HepG2 (cell line): Measurements from ENCODE around the gene ATP7B. TPM values are rescaled to one million over a fixed set of nuclear protein-coding genes. Genes with fewer than 3 reads are reported as not detected.
A peak's percentile ranks its signal among the peaks of the same experiment; 100 is the strongest.

Experiments
- ATAC-seq: fragments of 200-7000 bp; cut with Tn5 transposase; 3 replicates; pipeline ENCODE4 v1.9.1; 2020; ENCODE audit warnings: mild to moderate bottlenecking, moderate library complexity
- BruUV-seq: library from RNA; stranded (reverse); fragments of 400-500 nt; replicated peaks from 2 replicates; lab custom pipeline; 2021; lab: Mats Ljungman, UMichigan
- CTCF ChIA-PET: fragments of 300-600 bp; formaldehyde crosslinking; extraction: SDS; loops from one replicate; lab custom pipeline; 2021; ENCODE audit warnings: low total read pairs, inconsistent platforms, low intra/inter-chr PET ratio; lab: Yijun Ruan, JAX
- POLR2A ChIA-PET: fragments of 350-600 bp; sonication (Branson Sonifier 250); formaldehyde crosslinking; loops from one replicate; lab custom pipeline; 2020; ENCODE audit warnings: antibody characterized with exemption, inconsistent platforms; lab: Yijun Ruan, JAX
- DNase-seq: peaks from one replicate; pipeline ENCODE4 v3.0.0-alpha.2; 2015; ENCODE audit warnings: low spot score
- FAIRE-seq: peaks from 3 replicates; lab custom pipeline; 2011; peaks lifted over from hg19 to GRCh38; lab: Jason Lieb, UNC
- H2AFZ ChIP-seq: one replicate; pipeline ENCODE4 v1.6.1; 2011; ENCODE audit warnings: low read length, inconsistent platforms
- H3K27ac ChIP-seq: fragments of 300-600 bp; 3 replicates; pipeline ENCODE4 v1.8.0; 2011; ENCODE audit warnings: mixed run types, mild to moderate bottlenecking, mixed read lengths, low read length, inconsistent platforms; ENCODE audit not compliant: insufficient read depth; ENCODE audit errors: extremely low read length
- H3K27me3 ChIP-seq, 2 experiments: fragments of 200-600 bp in 1 of 2; 2 replicates in 1 of 2; 3 replicates in 1 of 2; pipeline versions ENCODE4 v1.6.0 to v1.8.0; 2011; ENCODE audit warnings: low read length in 2 of 2, mild to moderate bottlenecking in 2 of 2, moderate library complexity in 2 of 2, inconsistent platforms in 1 of 2; ENCODE audit not compliant: insufficient read depth in 2 of 2, control insufficient read depth in 1 of 2
- H3K36me3 ChIP-seq, 2 experiments: fragments of 200-600 bp in 1 of 2; replicated peaks in 1 of 2; 2 replicates in 1 of 2; 3 replicates in 1 of 2; pipeline versions ENCODE4 v1.5.1 to v1.8.0; 2011; ENCODE audit warnings: low read length in 2 of 2, inconsistent platforms in 1 of 2; ENCODE audit not compliant: insufficient read depth in 2 of 2, control insufficient read depth in 1 of 2
- H3K4me1 ChIP-seq: 2 replicates; pipeline ENCODE4 v1.5.1; 2012; ENCODE audit warnings: low read length, inconsistent platforms; ENCODE audit not compliant: insufficient read depth
- H3K4me2 ChIP-seq: 2 replicates; pipeline ENCODE4 v1.6.0; 2011; ENCODE audit warnings: low read depth, low read length, inconsistent platforms
- H3K4me3 ChIP-seq, 3 experiments: fragments of 200-600 bp in 1 of 3; sonication (generic), shearing (Covaris generic) in 1 of 3; replicated peaks in 1 of 3; 2 replicates each; pipeline ENCODE4 v1.5.1; 2011 to 2016; ENCODE audit warnings: low read length in 3 of 3, inconsistent platforms in 2 of 3, low read depth in 2 of 3, mild to moderate bottlenecking in 2 of 3, control low read depth in 1 of 3, mixed read lengths in 1 of 3; ENCODE audit not compliant: insufficient read depth in 1 of 3
- H3K79me2 ChIP-seq: one replicate; pipeline ENCODE4 v1.6.1; 2011; ENCODE audit warnings: low read length, inconsistent platforms; ENCODE audit not compliant: insufficient read depth
- H3K9ac ChIP-seq: 2 replicates; pipeline ENCODE4 v1.6.0; 2011; ENCODE audit warnings: mild to moderate bottlenecking, low read depth, low read length, inconsistent platforms; ENCODE audit not compliant: insufficient read depth
- H3K9me3 ChIP-seq: 2 replicates; pipeline ENCODE4 v1.5.1; 2012; ENCODE audit warnings: mild to moderate bottlenecking, low read length
- H4K20me1 ChIP-seq: 2 replicates; pipeline ENCODE4 v1.6.0; 2011; ENCODE audit warnings: inconsistent platforms, mild to moderate bottlenecking, low read length, moderate library complexity; ENCODE audit not compliant: insufficient read depth
- HNF4A ChIP-seq: sonication (generic); formaldehyde crosslinking; IDR thresholded peaks from 2 replicates; pipeline ENCODE4 v1.4.0; 2020; ENCODE audit warnings: missing genetic modification reagents
- MAFK ChIP-seq, 2 experiments: IDR thresholded peaks in 1 of 2; conservative IDR thresholded peaks in 1 of 2; 2 replicates each; pipeline ENCODE4 v1.6.1; 2011; ENCODE audit warnings: improper control_type of control experiment in 2 of 2, low read length in 2 of 2
- NCOA1 ChIP-seq: sonication (generic); formaldehyde crosslinking; IDR thresholded peaks from 2 replicates; pipeline ENCODE4 v1.9.0; 2021; ENCODE audit warnings: missing genetic modification reagents
- ZNF256 ChIP-seq: sonication (generic); formaldehyde crosslinking; conservative IDR thresholded peaks from 2 replicates; pipeline ENCODE4 v1.4.0; 2020; ENCODE audit warnings: missing genetic modification reagents
- ZNF30 ChIP-seq: sonication (generic); formaldehyde crosslinking; IDR thresholded peaks from 2 replicates; pipeline ENCODE4 v1.5.0; 2020; ENCODE audit warnings: mild to moderate bottlenecking, missing genetic modification reagents
- ZNF484 ChIP-seq: sonication (generic); formaldehyde crosslinking; IDR thresholded peaks from 2 replicates; pipeline ENCODE4 v1.5.1; 2020; ENCODE audit warnings: mild to moderate bottlenecking, low read depth, missing genetic modification reagents, borderline replicate concordance
- ZNF776 ChIP-seq: sonication (generic); formaldehyde crosslinking; IDR thresholded peaks from 2 replicates; pipeline ENCODE4 v1.4.0; 2020; ENCODE audit warnings: mild to moderate bottlenecking, missing genetic modification reagents
- ZNF782 ChIP-seq: sonication (generic); formaldehyde crosslinking; IDR thresholded peaks from 2 replicates; pipeline ENCODE4 v1.4.0; 2020; ENCODE audit warnings: missing genetic modification reagents, mild to moderate bottlenecking, borderline replicate concordance
- ZNF816 ChIP-seq: sonication (generic); formaldehyde crosslinking; IDR thresholded peaks from 2 replicates; pipeline ENCODE4 v1.8.0; 2022; ENCODE audit warnings: missing genetic modification reagents, mild to moderate bottlenecking, borderline replicate concordance
- WGBS: methylation state at CpG from one replicate; pipeline ENCODE4 v1.1.6; 2017; ENCODE audit warnings: low lambda C conversion rate; 5-methylcytosine and 5-hydroxymethylcytosine counted together
- in situ Hi-C: cut with HindIII; loops from 2 replicates; pipeline ENCODE4 v1.10.0; 2017; ENCODE audit warnings: low pct_unique_long_range_greater_than_20kb; ENCODE audit not compliant: extremely low pct_ligation_motif_present
- intact Hi-C: fragments of 100-400 bp; cut with micrococcal nuclease; formaldehyde crosslinking; loops from one replicate; pipeline ENCODE4 v1.10.0; 2022; ENCODE audit not compliant: unreplicated experiment
- polyA plus RNA-seq, 8 experiments: library from polyadenylated mRNA; depleted of rRNA in 3 of 8; stranded (reverse) in 7 of 8; unstranded in 1 of 8; fragments of >200 nt; fragmentation: Illumina TruSeq in 4 of 8; extraction: Trizol in 4 of 8; gene quantifications; 2 replicates each; pipeline versions ENCODE4 v1.2.1 to v1.2.3, GENCODE V29; 2011 to 2016; ENCODE audit warnings: low read depth in 4 of 8, missing spikeins in 1 of 8, mixed read lengths in 1 of 8; ENCODE audit not compliant: insufficient read depth in 1 of 8
- total RNA-seq, 5 experiments: library from RNA; depleted of rRNA; stranded (reverse); fragments of >200 nt; fragmentation: Illumina TruSeq; extraction: Trizol; gene quantifications; 2 replicates each; pipeline ENCODE4 v1.2.3, GENCODE V29; 2016; ENCODE audit warnings: low read depth in 1 of 5
- TF ChIP-seq, protein P1 (sequence below), 2 experiments: sonication (generic) in 1 of 2; formaldehyde crosslinking in 1 of 2; IDR thresholded peaks; 2 replicates each; pipeline versions ENCODE4 v1.4.0 to v1.6.1; 2016 to 2020; ENCODE audit warnings: borderline replicate concordance in 1 of 2, low read depth in 1 of 2, mild to moderate bottlenecking in 1 of 2, missing genetic modification reagents in 1 of 2
- TF ChIP-seq, protein P2 (sequence below): sonication (generic); formaldehyde crosslinking; IDR thresholded peaks from 2 replicates; pipeline ENCODE4 v1.4.0; 2020; ENCODE audit warnings: missing genetic modification reagents

The ATP7B gene
- total and polyA plus RNA-seq, 2 of the 13 experiments (the other 11 are each of a cell fraction or from before 2014, with no cell fraction given), result 31.8 to 57.4 TPM

DNA sequence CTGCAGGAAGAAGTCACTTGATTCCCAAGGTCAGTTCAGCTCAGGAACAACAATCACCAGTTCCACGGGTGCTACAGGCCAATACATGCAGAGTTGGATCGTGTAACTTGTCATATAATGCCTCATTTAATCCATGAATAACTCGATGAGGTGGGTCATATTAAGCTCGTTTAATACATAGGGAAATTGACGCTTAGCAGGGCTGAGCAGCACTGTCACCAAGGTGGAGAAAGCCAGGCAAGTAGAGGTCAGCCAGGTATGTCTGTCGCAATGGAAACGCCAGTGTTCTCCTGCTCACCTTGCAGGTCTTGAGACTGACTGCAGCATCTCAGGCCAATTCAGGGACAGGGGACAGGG, 97.1 kb downstream of the ATP7B start:
- in situ Hi-C loops, result no loop called here
- WGBS, result 92% methylated on average over 7 of the region's 7 CpGs

DNA sequence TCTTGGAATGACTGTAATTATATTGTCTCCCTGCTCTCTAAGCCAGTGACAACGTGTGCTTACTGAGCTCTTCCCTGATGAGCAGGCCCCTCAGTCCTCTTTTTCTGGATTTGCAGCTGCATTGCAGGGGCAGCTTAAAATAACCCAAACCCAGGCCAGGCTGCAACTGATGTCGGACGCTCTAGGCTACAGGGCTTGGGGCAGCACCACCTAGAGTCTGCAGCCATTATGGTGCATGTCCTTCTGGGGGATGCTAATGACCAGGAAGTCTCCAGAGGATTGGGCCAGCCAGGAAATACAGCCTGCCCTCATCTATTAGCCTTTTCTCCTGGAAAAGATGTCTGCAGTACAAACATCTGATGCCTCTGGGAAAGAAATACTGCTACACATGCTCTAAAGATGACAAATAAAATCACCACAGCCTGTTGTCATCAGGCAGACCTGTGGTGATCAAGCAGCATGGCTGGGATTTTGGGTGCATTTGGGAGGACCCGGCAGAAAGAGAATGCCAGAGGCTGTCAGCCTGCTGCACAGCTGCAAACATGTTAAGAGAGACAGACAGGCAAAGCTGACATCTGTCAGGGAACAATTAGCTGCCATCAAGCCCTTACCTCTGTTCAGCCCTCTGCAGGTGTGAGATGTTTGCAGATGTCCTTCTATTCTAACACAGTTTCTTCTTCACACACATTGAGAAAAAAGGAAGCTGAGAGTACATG, 97.7 kb downstream of the ATP7B start:
- no peaks in the 10 kb centered on the region for H4K20me1 ChIP-seq
- no peaks in the 10 kb centered on the region for H3K79me2 ChIP-seq
- intact Hi-C loops (no loop called here), in situ Hi-C loops (no loop called here)
- WGBS, result 100% methylated on average over 2 of the region's 4 CpGs
- H3K4me2 ChIP-seq, result no peak overlapping the region
- ChIA-PET CTCF (no interaction called here), POLR2A (no interaction called here)
- H3K36me3 ChIP-seq, result peaks cover 9 to 22% of the 10 kb centered on the region in 2 experiments; a peak in 4 of 5 replicates
- ATAC-seq (peak; percentile 57), DNase-seq (no peak), FAIRE-seq (no peak)
- H3K27ac ChIP-seq, result no peak overlapping the region
- no peak overlapping the region for H3K9ac ChIP-seq
- no peak overlapping the region for H3K4me3 ChIP-seq
- H3K9me3 ChIP-seq, result no peaks in the 10 kb centered on the region
- H3K27me3 ChIP-seq, result no peaks in the 10 kb centered on the region
- H2AFZ ChIP-seq, result no peak overlapping the region
- BruUV-seq, result no TSS peak
- no peaks in the 10 kb centered on the region for H3K4me1 ChIP-seq
- TF ChIP-seq, protein P1, sequence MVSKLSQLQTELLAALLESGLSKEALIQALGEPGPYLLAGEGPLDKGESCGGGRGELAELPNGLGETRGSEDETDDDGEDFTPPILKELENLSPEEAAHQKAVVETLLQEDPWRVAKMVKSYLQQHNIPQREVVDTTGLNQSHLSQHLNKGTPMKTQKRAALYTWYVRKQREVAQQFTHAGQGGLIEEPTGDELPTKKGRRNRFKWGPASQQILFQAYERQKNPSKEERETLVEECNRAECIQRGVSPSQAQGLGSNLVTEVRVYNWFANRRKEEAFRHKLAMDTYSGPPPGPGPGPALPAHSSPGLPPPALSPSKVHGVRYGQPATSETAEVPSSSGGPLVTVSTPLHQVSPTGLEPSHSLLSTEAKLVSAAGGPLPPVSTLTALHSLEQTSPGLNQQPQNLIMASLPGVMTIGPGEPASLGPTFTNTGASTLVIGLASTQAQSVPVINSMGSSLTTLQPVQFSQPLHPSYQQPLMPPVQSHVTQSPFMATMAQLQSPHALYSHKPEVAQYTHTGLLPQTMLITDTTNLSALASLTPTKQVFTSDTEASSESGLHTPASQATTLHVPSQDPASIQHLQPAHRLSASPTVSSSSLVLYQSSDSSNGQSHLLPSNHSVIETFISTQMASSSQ (IDR thresholded peaks at IDR 0.05; ENCODE audit: low read depth), result no peak
- TF ChIP-seq, protein P1 (CRISPR knock-in tag; IDR thresholded peaks at IDR 0.05; ENCODE audit: borderline replicate concordance), result no peak
- TF ChIP-seq ZNF782 (CRISPR knock-in tag), result no peak
- TF ChIP-seq, protein P2, sequence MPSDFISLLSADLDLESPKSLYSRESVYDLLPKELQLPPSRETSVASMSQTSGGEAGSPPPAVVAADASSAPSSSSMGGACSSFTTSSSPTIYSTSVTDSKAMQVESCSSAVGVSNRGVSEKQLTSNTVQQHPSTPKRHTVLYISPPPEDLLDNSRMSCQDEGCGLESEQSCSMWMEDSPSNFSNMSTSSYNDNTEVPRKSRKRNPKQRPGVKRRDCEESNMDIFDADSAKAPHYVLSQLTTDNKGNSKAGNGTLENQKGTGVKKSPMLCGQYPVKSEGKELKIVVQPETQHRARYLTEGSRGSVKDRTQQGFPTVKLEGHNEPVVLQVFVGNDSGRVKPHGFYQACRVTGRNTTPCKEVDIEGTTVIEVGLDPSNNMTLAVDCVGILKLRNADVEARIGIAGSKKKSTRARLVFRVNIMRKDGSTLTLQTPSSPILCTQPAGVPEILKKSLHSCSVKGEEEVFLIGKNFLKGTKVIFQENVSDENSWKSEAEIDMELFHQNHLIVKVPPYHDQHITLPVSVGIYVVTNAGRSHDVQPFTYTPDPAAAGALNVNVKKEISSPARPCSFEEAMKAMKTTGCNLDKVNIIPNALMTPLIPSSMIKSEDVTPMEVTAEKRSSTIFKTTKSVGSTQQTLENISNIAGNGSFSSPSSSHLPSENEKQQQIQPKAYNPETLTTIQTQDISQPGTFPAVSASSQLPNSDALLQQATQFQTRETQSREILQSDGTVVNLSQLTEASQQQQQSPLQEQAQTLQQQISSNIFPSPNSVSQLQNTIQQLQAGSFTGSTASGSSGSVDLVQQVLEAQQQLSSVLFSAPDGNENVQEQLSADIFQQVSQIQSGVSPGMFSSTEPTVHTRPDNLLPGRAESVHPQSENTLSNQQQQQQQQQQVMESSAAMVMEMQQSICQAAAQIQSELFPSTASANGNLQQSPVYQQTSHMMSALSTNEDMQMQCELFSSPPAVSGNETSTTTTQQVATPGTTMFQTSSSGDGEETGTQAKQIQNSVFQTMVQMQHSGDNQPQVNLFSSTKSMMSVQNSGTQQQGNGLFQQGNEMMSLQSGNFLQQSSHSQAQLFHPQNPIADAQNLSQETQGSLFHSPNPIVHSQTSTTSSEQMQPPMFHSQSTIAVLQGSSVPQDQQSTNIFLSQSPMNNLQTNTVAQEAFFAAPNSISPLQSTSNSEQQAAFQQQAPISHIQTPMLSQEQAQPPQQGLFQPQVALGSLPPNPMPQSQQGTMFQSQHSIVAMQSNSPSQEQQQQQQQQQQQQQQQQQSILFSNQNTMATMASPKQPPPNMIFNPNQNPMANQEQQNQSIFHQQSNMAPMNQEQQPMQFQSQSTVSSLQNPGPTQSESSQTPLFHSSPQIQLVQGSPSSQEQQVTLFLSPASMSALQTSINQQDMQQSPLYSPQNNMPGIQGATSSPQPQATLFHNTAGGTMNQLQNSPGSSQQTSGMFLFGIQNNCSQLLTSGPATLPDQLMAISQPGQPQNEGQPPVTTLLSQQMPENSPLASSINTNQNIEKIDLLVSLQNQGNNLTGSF, result no peak
- TF ChIP-seq ZNF256 (CRISPR knock-in tag), result no peak

More for the DNA sequence above, 97.1 kb downstream of the ATP7B start:
- no peaks in the 10 kb centered on the region for H3K27me3 ChIP-seq
- no peak overlapping the region for H3K9ac ChIP-seq
- no peaks in the 10 kb centered on the region for H3K4me1 ChIP-seq
- TF ChIP-seq ZNF816 (CRISPR knock-in tag) (no peak), NCOA1 (CRISPR knock-in tag) (no peak), ZNF776 (CRISPR knock-in tag) (no peak), ZNF30 (CRISPR knock-in tag) (no peak), ZNF484 (no peak), HNF4A (CRISPR knock-in tag) (no peak), MAFK (conservative IDR thresholded peaks at IDR 0.05 in 1 of 2, IDR thresholded peaks at IDR 0.05 in 1 of 2; ENCODE audit: low read length in 2 of 2) (no peak)
- H3K9me3 ChIP-seq, result no peaks in the 10 kb centered on the region
- H3K36me3 ChIP-seq, result peaks cover 9 to 22% of the 10 kb centered on the region in 2 experiments; a peak in 4 of 5 replicates
- no peak for DNase-seq
- no peak overlapping the region for H2AFZ ChIP-seq
- no peak overlapping the region for H3K27ac ChIP-seq
- H3K4me2 ChIP-seq, result no peak overlapping the region
- intact Hi-C loops, result no loop called here
- H4K20me1 ChIP-seq, result no peaks in the 10 kb centered on the region
- no peak overlapping the region for H3K4me3 ChIP-seq
- no peaks in the 10 kb centered on the region for H3K79me2 ChIP-seq
- no peak for FAIRE-seq
- CTCF ChIA-PET, result no interaction called here
- ATAC-seq, result no peak
- BruUV-seq, result no TSS peak
- POLR2A ChIA-PET, result no interaction called here
